ENCODE measurements around the gene TMEM217.

Gene TMEM217

DNA sequence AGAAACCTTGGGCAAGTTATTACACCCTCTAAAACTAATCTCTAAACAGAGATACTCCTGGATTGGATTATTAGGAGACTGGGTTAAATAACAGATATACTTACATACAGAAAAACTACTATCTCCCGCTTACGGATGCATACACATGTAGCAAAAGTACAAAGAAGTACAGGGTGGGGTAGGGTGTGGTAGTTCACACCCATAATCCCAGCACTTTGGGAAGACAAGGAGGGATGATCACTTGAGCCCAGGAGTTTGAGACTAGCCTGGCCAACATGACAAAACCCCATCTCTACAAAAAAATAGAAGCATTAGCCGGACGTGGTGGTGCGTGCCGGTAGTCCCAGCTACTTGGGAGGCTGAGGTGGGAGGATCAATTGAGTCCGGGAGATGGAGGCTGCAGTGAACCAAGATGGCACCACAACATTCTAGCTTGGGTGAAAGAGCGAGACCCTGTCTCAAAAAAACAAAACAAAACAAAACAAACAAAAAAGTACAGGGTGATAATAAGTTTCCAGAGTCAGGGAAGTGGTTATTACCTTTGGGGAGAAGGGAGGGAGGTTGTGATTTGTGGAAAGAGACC lies 79.9 kb downstream of the TMEM217 start:
- no peak for DNase-seq

DNA sequence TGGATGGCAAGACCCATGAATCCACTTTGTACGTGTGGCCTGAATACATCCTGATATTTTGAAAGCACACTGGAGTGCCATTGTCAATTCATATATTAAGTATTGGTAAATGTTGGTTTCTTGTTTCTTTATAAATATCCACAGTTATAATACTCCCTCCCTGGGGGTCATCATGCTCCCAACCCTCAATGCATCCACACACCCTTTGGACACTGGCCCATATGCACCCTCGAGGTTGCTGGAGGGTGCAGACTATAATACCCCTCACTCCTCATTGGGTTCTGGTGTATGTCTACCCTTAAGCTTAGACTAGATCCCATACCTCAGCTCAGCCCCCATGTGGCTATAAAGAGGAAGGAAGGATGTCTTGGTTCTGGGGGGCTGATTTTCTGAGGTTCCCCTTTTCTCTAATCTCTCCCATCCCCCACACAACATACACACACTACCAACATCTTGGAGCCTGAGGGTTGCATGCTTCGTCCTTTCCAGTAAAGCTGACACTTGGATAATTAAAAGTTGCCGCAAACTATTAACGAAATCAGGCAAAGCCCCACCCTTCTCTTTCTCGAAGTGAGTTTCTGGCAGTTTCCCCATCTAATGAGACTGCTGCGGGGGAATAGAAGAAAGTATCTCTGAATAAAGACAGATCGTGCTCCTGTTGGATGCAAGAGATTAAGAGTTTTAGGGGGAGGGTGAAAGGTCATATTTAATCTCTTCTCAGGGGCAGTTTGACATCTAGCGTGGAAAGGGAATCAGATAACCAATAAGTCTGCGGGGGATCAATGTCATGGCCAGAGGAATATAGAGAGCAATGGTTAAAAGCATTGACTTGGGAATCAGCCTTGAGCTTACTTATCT lies 80.6 kb downstream of the TMEM217 start:
- DNase-seq: no peak

DNA sequence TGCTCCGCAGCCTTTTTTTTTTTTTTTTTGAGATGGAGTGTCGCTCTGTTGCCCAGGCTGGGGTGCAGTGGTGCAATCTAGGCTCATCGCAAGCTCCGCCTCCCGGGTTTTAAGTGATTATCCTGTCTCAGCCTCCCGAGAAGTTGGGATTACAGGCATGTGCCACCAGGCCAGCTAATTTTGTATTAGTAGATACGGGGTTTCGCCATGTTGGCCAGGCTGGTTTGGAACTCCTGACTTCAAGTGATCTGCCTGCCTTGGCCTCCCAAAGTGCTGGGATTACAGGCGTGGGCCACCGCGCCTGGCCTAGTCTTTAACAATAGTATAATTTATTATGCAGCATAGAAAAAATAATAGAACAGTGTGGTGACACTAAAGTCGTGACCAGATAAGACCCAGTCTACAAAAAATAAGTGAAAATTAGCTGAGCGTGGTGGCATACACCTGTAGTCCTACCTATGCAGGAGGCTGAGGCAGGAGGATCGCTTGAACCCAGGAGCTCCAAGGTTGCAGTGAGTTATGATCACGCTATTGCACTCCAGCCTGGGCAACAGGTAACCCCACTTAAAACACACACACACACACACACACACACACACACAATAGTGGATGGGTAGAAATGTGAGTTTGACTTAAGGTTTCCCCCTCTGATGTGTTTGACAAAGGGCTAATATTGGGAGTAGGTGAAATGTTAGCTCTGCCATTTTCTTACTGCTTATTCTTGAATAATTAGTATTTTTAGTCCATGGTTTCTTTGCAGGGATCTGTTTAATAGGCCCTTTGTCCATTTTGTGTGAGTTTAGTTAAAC lies 81.5 kb downstream of the TMEM217 start:
- no peak for DNase-seq

DNA sequence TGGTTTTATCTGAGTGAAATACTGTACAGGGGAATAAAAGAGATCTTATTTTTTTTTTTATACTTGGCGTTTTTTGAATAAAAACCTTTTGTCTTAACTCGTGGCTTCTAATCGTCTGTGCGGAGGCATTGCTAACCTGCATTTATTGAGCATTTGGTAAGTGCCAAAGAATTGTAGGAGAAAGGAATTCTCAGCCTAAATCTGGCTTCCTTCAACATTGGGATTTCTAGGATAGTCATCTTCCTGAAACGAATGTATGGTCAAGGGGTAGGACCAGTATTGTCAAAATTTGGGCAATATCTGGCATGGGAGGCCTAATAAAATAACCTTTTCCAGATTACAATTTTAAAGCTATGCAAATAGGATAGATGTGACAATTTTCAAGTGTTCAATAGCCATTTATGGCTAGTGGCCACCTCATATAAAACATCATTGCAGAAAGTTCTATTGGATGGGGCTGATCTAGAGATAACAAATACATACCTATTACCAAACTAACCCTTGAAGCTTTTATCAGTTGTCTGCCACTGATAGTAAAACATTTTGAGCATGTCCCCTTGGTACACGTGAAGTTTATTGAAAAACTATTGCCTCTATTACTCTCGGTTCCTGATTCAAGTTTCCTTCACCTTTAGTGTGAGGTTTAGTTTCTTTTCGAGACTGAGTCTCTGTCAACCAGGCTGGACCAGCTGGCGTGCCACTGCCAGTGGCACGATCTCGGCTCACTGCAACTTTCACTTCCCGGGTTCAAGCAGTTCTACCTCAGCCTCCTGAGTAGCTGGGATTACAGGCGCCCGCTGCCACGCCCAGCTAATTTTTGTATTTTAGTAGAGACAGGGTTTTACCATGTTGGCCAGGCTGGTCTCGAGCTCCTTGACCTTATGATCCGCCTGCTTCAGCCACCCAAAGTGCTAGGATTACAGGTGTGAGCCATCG lies 82.3 kb downstream of the TMEM217 start:
- DNase-seq: no peak

DNA sequence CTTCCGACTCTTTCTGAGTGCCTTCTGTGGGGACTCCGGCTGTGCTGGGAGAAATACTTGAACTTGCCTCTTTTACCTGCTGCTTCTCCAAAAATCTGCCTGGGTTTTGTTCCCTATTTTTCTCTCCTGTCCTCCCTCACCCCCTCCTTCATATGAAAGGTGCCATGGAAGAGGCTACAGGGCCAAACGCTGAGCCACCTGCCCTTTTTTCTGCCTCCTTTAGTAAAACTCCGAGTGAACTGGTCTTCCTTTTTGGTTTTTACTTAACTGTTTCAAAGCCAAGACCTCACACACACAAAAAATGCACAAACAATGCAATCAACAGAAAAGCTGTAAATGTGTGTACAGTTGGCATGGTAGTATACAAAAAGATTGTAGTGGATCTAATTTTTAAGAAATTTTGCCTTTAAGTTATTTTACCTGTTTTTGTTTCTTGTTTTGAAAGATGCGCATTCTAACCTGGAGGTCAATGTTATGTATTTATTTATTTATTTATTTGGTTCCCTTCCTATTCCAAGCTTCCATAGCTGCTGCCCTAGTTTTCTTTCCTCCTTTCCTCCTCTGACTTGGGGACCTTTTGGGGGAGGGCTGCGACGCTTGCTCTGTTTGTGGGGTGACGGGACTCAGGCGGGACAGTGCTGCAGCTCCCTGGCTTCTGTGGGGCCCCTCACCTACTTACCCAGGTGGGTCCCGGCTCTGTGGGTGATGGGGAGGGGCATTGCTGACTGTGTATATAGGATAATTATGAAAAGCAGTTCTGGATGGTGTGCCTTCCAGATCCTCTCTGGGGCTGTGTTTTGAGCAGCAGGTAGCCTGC lies 83.2 kb downstream of the TMEM217 start:
- DNase-seq: no peak

DNA sequence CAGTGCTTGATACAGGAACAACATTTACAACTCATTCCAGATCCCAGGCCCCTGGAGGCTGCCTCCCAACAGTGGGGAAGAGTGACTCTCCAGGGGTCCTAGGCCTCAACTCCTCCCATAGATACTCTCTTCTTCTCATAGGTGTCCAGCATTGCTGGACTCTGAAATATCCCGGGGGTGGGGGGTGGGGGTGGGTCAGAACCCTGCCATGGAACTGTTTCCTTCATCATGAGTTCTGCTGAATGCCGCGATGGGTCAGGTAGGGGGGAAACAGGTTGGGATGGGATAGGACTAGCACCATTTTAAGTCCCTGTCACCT lies 83.8 kb downstream of the TMEM217 start:
- no peak for DNase-seq

DNA sequence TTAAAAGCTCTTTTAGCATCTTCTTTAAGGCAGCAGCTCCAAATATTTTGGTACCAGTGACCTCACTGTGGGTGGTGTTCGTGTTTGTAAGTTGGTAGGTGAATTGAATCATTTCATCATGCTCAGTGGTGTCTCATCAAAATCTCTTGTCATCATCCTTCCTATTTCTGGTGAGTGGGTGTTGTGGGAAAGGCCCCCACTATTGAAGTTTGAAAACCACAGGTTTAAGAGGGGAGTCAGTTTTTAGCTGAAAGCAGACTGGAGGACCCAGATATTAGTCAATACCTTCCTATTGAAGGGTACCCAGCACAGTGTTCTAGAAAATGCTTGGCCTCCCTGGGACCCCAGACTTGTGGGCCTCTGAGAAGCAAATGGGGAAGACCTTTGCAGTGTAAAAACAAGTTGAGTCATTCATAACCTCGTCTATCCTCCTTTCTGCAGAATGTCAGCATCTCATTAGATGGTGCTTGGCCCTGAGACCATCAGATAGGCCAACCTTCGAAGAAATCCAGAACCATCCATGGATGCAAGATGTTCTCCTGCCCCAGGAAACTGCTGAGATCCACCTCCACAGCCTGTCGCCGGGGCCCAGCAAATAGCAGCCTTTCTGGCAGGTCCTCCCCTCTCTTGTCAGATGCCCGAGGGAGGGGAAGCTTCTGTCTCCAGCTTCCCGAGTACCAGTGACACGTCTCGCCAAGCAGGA lies 84.3 kb downstream of the TMEM217 start:
- DNase-seq: peak in 1 of 2 donors; percentile 32

DNA sequence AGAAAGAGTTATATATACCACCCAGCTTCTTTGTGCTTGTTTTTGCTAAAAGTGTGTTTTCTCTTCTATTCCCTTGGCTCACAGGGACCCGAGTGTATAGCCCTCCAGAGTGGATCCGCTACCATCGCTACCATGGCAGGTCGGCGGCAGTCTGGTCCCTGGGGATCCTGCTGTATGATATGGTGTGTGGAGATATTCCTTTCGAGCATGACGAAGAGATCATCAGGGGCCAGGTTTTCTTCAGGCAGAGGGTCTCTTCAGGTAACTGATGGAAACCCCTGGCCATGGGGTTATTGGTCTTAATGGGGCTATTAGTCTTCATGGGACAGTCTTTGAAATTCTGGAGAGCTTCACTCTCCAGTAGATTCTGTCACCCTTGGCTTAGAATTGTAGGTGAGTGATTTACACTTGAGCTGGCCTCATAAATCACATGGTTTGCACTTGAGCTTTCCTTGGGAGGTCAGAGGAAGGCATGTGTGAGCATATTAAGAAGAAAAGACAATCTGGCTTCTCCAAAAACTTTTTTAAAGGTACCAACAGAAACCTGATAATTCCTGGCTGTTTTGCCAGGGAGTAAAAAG lies 84.9 kb downstream of the TMEM217 start:
- DNase-seq: no peak

DNA sequence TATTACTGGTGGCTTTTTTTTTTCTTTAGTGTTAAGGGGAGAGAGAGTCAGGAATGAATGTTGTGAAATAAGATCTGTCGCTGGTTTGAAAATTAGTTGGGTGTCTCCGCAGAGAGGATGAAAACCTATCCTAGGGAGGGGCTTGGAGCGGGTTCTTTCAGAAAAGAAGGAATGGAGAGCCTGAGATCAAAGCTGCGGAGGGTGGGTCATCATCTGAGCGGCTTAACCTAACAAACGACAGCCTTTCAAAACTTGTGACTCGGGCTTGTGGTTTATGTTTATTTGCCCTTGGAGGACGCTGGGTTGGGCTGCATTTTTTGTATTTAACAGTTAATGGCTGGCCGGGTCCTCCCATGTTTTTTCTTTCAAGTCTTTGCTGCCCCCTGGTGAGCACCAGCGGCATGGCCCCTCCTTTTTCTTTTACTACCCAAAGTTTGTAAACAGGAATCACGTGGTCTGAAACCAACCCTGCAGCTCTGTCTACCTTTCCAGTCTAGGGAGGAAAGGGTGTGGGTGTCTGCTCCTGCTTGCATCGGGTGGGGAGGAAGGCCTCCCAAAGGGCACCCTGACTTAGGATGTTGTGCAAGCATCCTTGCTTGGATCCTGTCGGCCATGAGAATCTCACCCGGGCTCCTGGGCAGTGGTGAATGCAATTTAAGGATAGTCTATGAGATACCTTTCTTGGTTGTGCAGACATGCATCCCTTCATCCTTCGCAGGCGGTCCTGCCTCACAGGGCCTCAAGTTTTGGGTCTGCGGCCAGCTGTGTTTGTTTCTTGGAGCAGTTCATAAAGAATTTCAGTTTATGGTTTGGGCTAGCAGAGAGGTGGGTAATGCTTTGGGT lies 85.8 kb downstream of the TMEM217 start:
- peak; percentile 88 to 89 for DNase-seq

DNA sequence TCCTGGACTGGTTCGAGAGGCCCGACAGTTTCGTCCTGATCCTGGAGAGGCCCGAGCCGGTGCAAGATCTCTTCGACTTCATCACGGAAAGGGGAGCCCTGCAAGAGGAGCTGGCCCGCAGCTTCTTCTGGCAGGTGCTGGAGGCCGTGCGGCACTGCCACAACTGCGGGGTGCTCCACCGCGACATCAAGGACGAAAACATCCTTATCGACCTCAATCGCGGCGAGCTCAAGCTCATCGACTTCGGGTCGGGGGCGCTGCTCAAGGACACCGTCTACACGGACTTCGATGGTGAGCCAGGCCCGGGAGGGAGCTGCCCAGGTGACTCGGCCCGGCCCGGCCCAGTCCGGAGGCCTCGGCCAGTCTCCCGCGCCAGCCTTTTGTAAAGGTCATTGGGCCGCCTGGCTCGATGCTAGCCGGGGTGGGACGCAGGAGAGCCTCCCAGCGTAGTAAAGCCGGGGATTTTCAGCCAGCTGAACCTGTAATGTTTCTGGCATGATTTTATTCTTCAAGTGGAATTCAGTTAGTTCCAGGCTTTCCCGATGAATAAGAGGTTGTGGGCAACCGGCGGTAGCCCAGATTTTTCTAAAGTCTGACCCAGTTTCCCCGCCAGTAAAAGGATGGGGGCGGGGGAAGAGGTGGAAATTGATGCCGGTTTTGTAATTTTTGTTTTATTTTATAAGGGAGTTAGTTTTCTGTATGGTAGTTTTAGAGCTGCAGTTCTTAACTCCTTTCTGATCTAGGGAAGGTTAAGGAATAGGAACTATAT lies 86.6 kb downstream of the TMEM217 start:
- peak in 1 of 2 donors; percentile 19 for DNase-seq

DNA sequence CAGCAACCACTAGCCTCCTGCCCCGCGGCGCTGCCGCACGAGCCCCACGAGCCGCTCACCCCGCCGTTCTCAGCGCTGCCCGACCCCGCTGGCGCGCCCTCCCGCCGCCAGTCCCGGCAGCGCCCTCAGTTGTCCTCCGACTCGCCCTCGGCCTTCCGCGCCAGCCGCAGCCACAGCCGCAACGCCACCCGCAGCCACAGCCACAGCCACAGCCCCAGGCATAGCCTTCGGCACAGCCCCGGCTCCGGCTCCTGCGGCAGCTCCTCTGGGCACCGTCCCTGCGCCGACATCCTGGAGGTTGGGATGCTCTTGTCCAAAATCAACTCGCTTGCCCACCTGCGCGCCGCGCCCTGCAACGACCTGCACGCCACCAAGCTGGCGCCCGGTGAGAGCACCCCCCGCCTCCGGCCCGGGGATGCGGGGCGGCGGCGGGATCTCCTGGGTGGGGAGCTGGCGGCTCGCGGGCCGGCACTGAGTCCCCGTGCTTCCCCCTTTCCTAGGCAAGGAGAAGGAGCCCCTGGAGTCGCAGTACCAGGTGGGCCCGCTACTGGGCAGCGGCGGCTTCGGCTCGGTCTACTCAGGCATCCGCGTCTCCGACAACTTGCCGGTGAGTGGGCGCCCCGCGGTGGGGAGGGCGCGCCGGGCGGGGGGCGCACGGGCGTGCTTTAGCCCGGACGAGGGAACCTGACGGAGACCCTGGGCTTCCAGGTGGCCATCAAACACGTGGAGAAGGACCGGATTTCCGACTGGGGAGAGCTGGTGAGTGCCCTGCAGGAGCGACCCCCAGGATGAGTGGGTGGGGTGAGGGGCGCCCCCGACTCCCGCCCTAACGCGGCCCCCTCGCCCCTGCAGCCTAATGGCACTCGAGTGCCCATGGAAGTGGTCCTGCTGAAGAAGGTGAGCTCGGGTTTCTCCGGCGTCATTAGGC lies 87.4 kb downstream of the TMEM217 start:
- peak in 1 of 2 donors; percentile 31 for DNase-seq

DNA sequence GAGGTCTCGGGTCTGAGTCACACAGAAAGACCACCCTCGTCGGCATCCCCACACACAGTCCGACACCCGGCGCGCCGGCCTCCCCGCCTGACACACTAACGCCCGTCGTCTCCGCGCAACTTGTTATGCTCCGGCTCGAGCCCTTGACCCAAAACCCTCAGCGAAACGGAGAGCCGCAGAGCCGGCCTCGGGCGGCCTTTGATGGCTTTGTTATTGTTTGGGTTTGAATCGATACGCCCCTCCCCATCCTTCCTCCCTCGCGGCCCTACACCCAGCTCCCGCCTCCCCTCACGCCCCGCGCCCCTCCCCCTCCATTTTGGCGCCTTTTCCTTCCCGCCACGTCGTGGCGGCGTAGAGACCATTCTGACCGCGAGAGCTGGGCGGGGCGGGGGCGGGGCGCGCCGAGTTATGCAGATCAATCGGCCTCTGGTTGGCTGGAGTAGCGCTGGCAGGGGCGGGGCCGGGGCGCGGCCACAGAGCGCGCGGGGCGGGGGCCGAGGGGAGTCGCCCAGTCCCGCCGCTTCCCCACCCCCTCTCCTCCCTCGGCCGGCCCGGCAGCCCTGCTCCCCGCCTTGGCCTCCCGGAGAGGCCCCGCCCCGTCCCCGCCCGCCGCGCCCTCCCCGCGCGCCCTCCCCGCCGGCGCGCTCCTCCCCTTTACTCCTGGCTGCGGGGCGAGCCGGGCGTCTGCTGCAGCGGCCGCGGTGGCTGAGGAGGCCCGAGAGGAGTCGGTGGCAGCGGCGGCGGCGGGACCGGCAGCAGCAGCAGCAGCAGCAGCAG lies 88.3 kb downstream of the TMEM217 start, which contains the start of gene PIM1:
Gene PIM1 (plus strand): TSS at position 657 of the 777 bp plus-strand sequence. CDS start 424 bp downstream, outside the sequence.
- peak; percentile 99 to 100 for DNase-seq

DNA sequence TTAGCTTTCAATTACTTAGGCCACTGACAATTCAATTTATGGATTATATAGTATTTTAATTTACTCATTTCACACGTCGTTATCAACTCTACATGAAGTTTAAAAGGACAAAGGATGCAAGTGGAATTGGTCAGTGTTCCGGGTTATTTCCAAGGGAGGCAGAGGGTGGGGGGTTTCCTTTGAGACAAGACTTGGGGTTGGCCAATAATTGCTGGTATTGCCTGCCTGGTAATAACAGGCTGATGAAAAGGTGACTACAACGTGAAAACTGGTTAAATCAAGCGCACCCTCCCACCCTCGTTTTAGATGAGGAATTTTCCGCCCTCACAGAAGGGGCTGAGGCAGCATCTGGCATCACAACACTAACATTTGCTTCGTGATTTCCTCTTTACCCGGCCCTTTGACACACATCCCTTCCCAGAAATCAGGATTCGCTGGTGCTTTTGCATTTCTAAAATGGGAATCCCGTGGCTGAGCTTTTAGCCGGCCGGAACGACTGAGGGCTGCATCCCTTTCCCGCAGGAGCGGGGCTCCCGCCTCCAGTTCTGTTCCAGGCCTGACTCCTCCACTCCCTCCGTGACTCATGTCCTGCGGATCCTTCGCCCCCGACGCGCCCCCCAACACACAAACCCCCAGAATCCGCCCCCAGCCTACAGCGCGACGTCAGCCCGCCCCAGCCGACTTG lies 89.0 kb downstream of the TMEM217 start:
- DNase-seq: no peak

DNA sequence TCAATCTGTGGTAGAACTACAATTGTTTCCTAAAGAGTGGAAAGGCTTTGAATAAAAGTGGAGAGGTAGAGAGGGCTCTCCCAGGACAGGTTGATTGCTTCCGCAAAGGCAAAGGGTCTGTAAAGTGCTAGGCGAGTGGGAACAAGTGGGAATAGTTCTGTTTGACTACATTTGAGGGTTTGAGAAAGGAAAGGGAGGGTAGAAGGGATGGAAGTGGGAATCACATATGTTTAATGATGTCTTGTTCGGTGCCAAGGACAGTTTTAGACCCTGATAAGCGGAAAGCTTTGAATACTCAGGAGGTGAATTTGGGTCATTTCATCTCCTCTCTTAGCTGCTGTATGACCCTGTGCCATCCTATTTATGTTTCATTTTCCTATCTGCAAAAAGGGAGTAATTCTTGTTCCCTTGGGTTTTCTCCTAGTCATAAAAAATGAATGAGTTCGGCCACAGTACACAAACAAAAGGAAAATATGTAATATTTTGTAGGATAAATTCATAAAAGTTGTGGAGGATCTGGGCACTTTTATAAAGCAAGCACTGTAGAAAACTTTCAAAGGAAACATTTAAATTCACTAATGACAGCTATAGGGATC lies 89.7 kb downstream of the TMEM217 start:
- DNase-seq: no peak

DNA sequence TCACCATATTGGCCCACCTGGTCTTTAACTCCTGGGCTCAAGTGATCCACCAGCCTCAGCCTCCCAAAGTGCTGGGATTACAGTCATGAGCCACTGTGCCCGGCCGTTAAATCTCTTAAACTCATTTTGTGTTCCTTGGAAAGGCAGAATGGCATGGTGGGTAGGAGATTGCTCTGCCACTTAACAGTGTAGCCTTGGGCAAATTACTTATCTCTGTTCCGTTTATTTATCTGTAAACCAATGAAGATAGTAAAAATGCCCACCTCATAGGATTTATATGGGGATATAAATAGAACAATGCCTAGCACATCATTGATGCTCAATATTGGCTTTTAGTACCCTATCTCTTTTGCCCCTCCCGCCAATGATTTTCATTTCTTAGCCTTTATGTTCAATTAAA lies 95.2 kb downstream of the TMEM217 start:
- DNase-seq: no peak

All from stimulated activated CD4-positive, alpha-beta T cell treated with anti-CD3 and anti-CD28 coated beads, Interleukin-2, amount 100 ng/mL, for 48 hours (primary cell).